Kidney capillary endothelial cell (primary cell): ENCODE results near the gene SYCE1.

Experiments
- DNase-seq: peaks from one replicate; pipeline ENCODE4 v3.0.0-alpha.2; 2018; ENCODE audit warnings: low spot score

The SYCE1 gene

GRCh38 chr10:133511907-133512528, 53.4 kb downstream of the SYCE1 start:
- no peak for DNase-seq

GRCh38 chr10:133511408-133511807, 54.0 kb downstream of the SYCE1 start:
- DNase-seq = no peak

GRCh38 chr10:133509700-133510099, 55.7 kb downstream of the SYCE1 start:
- no peak for DNase-seq
